Bronchial epithelial cell (primary cell): ENCODE data around the gene DYNLRB1. TPM values are rescaled to one million over a fixed set of nuclear protein-coding genes. Genes with fewer than 3 reads are reported as not detected.

Source experiments
- DNase-seq: peaks from one replicate; pipeline ENCODE4 v3.0.0-alpha.2; 2010; ENCODE audit warnings: low read depth
- FAIRE-seq: peaks from 2 replicates; lab custom pipeline; 2011; peaks lifted over from hg19 to GRCh38; lab: Jason Lieb, UNC
- H3K27me3 ChIP-seq: 2 replicates; pipeline ENCODE4 v1.5.1; 2011; ENCODE audit warnings: low read length; ENCODE audit not compliant: control insufficient read depth, insufficient read depth
- H3K36me3 ChIP-seq: 2 replicates; pipeline ENCODE4 v1.5.1; 2011; ENCODE audit warnings: low read length; ENCODE audit not compliant: control insufficient read depth, insufficient read depth
- H3K4me3 ChIP-seq: 2 replicates; pipeline ENCODE4 v1.5.1; 2011; ENCODE audit warnings: mild to moderate bottlenecking, low read depth, low read length, control low read depth
- CTCF ChIP-seq: IDR thresholded peaks from 2 replicates; pipeline ENCODE4 v1.5.1; 2011; ENCODE audit warnings: mild to moderate bottlenecking, moderate library complexity, low read length, control low read depth, inconsistent platforms; ENCODE audit not compliant: insufficient read depth, severe bottlenecking
- total RNA-seq: library from RNA; depleted of rRNA; stranded (reverse); fragments of >200 nt; gene quantifications from 2 replicates; pipeline ENCODE4 v1.2.1, GENCODE V29; 2014

The DYNLRB1 gene
- total RNA-seq, 1 donor from 2014 or later, result 12.6 TPM

- H3K36me3 ChIP-seq, result peaks cover 33% of the 10 kb centered on the region
- H3K4me3 ChIP-seq, result no peak overlapping the region
- FAIRE-seq (no peak), DNase-seq (peak; percentile 48)
- H3K27me3 ChIP-seq, result no peaks in the 10 kb centered on the region
- peak; percentile 92 for TF ChIP-seq CTCF
These were observed 22.5 kb downstream of the DYNLRB1 start for GRCh38 chr20:34538671-34539123.

GRCh38 chr20:34539756-34540155 lies 23.5 kb downstream of the DYNLRB1 start:
- Histone ChIP-seq H3K4me3 (no peak overlapping the region), H3K27me3 (no peaks in the 10 kb centered on the region), H3K36me3 (peaks cover 27% of the 10 kb centered on the region)
- FAIRE-seq, result no peak
- no peak for TF ChIP-seq CTCF
- no peak for DNase-seq

- Histone ChIP-seq H3K27me3 (no peaks in the 10 kb centered on the region), H3K4me3 (no peak overlapping the region), H3K36me3 (peaks cover 23% of the 10 kb centered on the region)
- DNase-seq (no peak), FAIRE-seq (no peak)
- no peak for TF ChIP-seq CTCF
These were observed 24.5 kb downstream of the DYNLRB1 start for GRCh38 chr20:34540596-34541263.

GRCh38 chr20:34541264-34541901 lies 25.2 kb downstream of the DYNLRB1 start:
- Histone ChIP-seq H3K4me3 (no peak overlapping the region), H3K36me3 (peaks cover 17% of the 10 kb centered on the region), H3K27me3 (no peaks in the 10 kb centered on the region)
- DNase-seq, result no peak
- no peak for TF ChIP-seq CTCF
- FAIRE-seq, result no peak

- no peak for FAIRE-seq
- no peaks in the 10 kb centered on the region for H3K27me3 ChIP-seq
- no peak for DNase-seq
- no peak overlapping the region for H3K4me3 ChIP-seq
- H3K36me3 ChIP-seq, result peaks cover 15% of the 10 kb centered on the region
- no peak for TF ChIP-seq CTCF
These were observed 25.7 kb downstream of the DYNLRB1 start for GRCh38 chr20:34541917-34542316.
